ENCODE measurements around the gene PDSS2.
"Not testable (repeated sequence)": the region's sequence is repeated elsewhere in the genome, so short reads cannot be mapped to it uniquely, and the experiment has no call there.

The PDSS2 gene

DNA sequence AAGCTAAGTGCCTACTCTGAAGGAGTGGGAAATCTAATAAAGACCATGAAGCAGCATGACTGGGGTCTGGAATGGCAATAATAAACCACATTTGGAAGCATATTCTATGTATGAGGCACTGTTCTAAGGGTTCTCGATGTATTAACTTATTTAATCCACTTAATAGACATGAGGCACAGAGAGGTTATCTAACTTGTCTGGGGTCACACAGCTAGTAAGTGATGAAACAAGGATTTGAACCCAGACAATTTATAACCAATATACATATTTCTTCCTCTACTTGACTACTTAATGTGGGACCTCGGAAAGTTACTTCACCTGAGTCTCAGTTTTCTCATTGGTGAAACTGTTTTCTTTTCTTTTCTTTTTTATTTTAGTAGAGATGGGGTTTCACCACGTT is 131.3 kb downstream of the PDSS2 start:
- no peak for DNase-seq (ENCODE audit: low read depth in 2 of 3, low spot score in 2 of 3)

DNA sequence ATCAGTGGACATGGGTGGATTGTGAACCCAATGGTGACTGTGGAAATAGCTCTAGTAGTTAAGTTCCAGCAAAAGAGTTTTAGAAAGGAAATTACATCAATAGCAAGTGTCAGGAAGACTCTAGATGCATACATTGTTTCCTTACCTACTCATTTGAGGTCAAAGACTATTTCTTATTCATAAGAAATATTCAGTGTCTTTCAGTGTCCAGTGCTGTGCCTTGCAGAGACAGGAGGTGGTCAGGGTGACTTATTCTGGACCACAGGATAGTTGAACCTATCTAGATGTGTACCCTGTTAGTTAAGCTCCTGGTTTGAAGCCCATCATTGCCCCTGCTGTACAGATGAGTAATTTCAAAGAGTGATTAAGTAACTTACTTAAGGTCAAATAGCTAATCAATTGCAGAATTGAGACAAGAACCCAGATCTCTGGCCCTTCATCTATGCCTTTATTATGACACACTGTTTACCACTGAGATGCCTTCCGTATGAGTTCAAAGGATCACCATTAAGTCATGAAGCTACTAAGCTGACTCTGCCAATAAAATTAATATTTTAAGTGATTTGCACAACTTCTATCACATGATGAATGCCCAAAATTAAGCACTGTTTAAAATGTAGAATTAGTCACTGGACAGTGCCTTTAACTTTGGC is 136.1 kb downstream of the PDSS2 start:
- DNase-seq (ENCODE audit: low read depth in 2 of 3, low spot score in 2 of 3): no peak

DNA sequence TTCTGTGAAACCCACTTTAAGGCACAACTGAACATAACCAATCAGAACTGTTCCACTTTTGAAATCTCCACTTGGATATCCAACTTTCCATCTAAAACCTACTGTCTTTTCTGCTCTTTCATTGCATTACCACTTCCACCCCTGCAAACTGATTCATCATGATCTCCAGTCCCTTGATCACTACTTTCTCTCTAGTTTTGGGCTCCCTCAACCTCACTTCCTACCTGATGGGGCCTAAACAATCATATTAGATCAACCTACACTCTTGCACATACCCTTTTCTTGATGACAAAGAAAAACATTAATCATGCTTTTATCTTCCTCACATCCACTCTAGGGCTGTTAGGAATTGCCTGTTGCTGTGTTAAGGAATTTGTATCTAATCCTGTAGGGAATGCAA is 137.6 kb downstream of the PDSS2 start:
- DNase-seq (ENCODE audit: low read depth in 2 of 3, low spot score in 2 of 3): no peak

DNA sequence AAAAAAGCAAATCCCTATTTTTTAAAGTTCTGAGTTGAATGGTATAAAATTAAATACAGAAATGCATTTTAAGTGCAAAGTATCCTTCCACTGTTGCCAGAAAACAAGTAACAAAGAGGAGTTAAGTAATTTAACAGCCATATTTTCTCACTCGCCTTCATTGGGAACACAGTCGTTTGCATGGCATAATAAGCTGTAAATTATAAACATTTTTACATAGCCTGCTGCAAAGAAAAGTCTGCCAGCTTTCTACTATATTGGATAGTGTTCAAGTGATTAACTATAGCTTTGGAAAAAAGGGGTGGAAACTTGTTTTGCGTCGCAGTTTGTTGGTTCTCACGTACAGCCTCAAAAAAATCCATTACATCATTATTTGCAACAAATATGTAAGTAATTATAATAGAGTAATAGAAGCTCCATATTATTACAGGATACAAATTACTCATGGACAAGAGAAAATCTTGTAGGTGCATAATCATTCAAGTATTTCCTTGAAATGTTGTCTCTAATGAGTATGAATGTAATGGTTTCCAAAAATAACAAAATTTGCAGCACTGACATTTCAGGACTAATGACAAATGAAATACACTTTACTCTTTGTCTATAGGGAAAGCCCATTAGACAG is 139.3 kb downstream of the PDSS2 start:
- no peak for DNase-seq (ENCODE audit: low read depth in 2 of 3, low spot score in 2 of 3)

DNA sequence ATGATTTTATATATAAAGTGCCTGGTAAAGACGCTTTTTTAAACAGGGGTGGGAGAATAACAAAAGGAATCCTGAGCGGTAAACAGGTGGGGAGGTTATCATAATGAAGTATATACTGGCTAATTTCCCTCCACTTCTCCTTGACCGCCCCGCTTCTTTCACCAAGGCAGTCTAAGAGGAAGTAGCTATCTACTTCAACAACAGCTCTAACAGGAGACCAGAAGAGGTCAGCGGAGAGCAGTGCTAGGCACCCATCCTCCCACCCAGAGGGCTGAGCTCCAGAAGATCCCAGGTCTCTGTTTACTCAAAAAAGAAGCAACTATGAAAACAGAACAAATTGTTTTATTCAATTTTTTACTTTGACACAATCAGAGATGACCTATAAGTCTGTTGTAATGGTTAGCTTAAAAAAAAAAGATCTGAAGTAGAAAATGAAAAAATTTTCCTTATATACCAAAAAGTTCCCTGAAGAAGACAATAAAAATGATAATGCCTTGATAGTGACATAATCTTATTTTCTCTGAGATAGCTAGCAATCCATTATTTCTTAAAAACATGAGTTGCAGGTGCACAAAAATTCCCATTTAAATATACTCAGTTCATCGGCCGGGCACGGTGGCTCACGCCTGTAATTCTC is 141.1 kb downstream of the PDSS2 start:
- no peak for DNase-seq (ENCODE audit: low read depth in 2 of 3, low spot score in 2 of 3)

DNA sequence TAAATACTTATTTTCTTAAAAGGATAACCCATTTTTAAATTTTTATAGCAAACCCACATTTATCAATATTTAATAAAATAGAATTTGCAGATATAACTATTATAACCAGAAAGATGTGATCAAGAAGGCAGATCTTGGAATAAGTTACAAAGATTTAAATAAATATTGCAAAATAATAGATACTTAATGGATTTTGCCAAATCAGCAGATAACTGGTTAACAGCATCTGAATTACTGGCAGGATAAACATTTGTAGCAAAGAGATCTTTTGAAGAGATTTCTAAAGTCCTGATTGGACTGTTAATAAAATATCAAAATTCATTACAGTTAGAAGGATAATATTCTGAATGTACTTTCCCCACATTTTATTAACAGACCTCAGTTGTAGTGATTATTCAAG is 144.2 kb downstream of the PDSS2 start:
- no peak for DNase-seq (ENCODE audit: low read depth in 2 of 3, low spot score in 2 of 3)

DNA sequence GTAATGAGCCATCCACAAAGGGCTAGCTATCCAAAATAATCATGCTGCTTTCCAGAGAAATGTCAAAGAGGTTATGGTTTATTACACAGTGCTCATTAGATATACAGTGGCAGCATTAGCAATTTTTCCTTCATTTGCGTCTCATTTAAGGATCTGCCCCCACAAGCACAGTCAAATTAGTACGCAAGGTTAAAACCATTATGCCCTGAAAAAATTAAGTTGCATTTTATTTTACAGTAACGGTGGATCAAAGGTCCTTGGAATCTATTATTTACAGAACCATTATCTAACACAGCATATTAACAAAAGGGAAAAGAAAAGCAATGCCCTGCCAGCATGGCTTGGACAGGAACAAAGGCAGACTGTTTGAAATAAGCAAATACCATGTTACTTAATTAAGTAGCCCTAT is 144.8 kb downstream of the PDSS2 start:
- DNase-seq (ENCODE audit: low read depth in 2 of 3, low spot score in 2 of 3): no peak

DNA sequence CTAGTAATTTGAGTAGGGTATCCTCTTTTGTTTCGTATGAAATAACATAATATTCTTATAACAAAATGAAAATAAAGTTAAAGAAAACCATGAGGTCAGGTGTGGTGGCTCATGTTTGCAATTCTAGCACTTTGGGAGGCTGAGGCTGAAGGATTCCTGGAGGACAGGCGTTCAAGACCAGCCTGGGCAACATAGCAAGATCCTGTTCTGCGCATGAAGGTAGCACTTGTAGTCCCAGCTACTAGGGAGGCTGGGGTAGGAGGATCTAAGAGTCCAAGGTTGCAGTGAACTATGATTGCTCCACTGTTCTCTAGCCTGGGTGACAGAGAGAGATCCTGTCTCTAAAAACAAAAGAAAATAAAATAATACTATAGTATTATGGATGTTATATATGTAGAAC is 145.6 kb downstream of the PDSS2 start:
- DNase-seq (ENCODE audit: low read depth in 2 of 3, low spot score in 2 of 3): no peak

DNA sequence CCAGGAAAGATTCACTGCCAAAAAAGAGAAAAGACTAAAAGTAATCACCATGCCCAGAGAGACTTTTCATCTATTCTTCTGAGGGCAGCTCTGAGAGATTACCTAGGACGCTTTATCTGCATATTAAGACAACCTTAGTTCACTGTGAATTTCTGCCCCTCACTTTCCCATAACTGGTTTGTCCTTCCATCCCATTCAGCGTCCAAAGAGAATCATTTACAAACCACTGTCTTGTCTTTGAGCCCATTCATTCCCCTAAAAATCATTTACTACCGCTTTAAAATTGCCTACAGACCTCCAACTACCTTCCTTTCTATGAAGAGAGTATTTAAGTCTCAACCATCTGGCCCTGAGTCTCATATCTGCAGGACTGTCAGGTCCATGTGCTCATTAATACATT is 149.0 kb downstream of the PDSS2 start:
- no peak for DNase-seq (ENCODE audit: low read depth in 2 of 3, low spot score in 2 of 3)

DNA sequence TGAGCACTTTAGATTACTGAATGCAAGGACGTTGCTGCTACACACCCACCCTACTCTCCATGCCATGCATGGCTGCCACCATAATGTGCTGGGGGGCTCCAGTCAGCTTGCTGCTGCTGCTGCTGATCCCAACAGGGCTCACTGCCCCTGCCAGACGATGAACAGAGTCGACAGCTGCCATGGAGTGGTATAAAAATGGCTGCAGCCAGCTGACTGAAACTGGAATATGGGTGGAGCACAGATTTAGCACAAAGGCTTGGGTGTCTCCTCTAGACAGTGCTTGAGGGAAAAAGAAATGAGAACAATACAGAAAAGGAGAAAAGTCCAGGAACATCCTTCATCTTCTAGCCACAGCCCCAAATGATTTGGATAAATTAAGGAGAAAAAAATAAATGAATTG is 150.7 kb downstream of the PDSS2 start:
- DNase-seq (ENCODE audit: low read depth in 2 of 3, low spot score in 2 of 3): no peak

DNA sequence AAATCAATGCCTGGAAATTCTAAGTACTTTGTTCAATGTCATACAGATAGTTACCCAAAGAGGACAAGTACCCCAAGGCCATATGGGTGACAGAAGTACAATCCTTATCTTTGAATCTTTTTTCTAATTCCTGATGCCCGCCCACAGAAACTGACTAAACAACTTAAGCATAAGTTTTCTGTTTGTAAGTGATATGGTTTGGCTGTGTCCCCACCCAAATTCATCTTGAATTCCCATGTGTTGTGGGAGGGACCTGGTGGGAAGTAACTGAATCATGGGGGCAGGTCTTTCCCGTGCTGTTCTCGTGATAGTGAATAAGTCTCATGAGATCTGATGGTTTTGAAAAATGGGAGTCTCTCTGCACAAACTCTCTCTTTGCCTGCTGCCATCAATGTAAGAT is 153.4 kb downstream of the PDSS2 start:
- not testable (repeated sequence) for DNase-seq (ENCODE audit: low read depth in 2 of 3, low spot score in 2 of 3)

DNA sequence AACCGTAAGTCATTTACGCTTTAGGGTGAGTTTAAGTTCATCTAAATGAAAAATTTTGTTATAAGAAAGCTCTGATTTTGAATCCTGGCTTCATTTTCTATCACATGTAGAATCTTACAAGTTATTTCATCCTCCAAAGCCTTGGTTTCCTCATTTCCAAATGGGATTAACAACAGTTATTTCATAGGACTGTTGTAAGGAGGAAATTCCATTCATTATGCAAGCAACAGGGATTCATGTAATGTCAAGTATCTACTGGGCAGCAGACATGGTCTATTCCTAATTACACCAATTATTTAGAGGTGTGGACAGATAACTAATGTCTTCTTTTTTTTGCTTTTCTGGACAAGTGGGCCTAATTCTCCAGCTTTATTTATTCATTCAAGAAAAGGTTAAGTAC is 154.0 kb downstream of the PDSS2 start:
- no peak for DNase-seq (ENCODE audit: low read depth in 2 of 3, low spot score in 2 of 3)

DNA sequence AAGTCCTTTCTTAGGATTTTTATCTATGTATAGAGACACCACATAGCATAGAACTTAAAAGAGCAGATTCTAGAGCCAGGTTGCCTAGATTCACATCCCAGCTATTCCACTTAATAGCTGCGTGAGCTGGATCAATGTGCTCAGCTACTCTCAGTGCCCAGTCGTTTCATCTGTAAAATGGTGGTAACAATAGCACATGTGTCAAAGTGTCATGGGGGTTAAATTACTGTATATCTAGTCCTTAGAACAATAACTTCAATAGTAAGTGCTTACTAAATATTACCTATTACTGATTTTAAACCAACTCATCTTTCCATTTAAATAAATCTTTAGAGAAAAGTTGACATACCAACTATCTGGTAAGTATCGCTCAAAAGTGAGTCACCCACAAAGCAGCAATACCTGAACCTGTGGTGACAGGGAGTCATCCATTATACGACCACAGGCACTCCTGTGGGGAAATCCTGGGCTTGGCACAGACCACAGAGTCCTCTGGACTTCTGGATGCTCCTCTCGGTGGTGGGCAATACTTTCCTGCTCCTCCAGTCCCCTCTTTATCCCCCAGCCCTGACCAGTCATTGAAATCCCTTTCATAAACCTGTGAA is 154.8 kb downstream of the PDSS2 start:
- DNase-seq (ENCODE audit: low read depth in 2 of 3, low spot score in 2 of 3): peak in 1 of 3 experiments; percentile 13

DNA sequence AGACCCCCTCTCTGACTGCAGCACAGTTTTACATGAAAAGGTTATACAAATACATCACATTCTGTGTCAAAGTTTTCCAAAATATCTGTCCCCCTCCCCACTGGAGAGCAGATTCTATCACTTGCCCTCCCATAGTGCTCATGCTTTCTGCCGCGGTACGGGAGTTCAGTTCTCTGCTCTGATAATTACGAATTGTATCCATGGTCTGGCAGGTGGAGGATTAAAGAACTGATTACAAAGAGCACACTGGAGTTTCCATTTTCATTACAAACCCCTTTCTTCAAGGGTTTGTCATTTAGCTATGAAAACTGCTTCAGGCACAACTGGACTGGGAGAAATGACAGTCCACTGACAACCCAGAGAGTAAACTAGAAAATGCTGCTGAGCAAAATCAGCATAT is 166.0 kb downstream of the PDSS2 start:
- DNase-seq (ENCODE audit: low read depth in 2 of 3, low spot score in 2 of 3): no peak

DNA sequence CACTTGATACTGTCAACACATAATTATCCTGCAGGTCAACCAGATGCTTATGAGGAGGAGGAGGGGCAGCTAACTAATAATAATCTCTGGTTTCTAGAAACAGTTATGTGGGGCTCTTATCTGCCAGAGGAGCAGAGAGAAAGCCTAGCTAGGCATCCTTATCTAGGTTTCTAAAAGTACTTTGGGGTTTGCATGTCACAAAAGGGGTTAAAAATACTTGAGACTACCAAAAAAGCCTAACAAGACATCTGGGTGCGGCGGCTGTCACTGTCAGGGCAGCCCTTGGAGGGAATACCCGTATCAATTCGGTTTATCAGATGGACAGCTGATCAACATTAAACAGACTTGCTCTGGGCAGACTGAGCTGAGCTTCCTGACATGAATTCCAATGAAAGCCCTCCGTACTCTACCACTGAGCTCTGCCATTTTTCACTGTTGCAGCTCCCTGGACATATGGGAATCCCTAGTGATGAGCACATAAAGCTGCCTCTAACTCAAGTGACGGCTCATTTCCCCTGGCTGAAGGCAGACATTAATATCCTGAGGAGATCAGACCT is 166.6 kb downstream of the PDSS2 start:
- DNase-seq (ENCODE audit: low read depth in 2 of 3, low spot score in 2 of 3): no peak

DNA sequence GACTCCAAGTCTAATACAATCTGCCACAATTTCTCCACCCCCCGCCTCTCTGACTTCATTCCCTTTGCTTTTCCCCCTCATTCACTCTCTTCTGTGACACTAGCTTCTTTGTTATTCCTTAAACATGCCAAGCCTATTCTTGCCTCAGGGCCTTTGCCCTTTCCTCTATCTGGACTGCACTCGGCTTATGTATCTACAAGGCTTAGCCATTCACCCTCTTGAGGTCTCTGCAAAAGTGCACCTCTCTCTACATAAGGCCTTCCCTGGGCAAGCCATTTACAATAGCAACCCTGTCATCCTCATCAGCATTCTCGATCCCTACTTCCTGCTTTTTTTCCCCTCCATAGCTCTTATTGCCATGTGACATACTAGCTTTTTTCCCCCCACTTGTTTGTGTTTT is 168.9 kb downstream of the PDSS2 start:
- DNase-seq (ENCODE audit: low read depth in 2 of 3, low spot score in 2 of 3): no peak

DNA sequence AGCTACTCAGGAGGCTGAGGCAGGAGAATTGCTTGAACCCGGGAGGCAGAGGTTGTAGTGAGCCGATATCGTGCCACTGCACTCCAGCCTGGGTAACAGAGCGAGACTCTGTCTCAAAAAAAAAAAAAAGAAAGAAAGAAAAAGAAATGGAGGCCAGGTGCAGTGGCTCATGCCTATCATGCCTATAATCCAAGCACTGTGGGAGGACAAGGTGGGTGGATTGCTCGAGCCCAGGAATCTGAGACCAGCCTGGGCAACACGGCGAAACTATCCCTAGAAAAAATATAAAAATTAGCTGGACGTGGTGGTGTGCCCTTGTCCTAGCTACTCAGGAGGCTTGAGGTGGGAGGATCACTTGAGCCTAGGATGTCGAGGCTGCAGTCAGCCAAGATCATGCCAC is 170.1 kb downstream of the PDSS2 start:
- not testable (repeated sequence) for DNase-seq (ENCODE audit: low read depth in 2 of 3, low spot score in 2 of 3)

DNA sequence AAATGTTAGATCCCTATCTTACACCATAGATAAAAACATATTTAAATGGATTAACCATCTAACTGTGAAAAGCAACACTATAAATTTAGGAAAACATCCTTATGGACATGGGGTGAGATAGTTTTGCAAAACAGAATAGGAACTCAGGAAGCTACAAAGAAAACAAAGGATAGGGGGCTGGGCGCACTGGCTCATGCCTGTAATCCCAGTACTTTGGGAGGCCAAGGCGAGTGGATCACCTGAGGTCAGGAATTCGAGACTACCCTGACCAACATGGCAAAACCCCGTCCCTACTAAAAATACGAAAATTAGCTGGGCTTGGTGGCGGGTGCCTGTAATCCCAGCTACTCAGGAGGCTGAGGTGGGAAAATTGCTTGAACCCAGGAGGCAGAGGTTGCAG is 173.7 kb downstream of the PDSS2 start:
- not testable (repeated sequence) for DNase-seq (ENCODE audit: low read depth in 2 of 3, low spot score in 2 of 3)

DNA sequence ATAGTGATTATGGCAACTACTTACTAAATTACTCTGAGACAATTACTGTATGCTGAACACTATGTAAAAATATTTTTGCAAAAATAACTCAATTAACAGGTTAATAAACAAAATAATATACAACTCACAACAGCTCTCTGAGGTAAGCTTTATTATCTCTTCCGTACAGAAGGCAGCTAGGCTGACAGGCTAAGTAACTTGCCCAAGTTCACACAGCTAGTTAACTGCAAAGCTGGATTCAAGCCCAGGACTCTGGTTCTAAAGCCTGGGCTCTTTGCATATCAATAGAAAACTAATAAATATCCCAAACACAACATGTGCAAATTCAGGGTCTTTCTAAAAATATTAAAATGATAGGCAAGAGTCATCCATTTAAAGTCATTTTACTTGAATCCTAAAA is 174.6 kb downstream of the PDSS2 start:
- no peak for DNase-seq (ENCODE audit: low read depth in 2 of 3, low spot score in 2 of 3)

DNA sequence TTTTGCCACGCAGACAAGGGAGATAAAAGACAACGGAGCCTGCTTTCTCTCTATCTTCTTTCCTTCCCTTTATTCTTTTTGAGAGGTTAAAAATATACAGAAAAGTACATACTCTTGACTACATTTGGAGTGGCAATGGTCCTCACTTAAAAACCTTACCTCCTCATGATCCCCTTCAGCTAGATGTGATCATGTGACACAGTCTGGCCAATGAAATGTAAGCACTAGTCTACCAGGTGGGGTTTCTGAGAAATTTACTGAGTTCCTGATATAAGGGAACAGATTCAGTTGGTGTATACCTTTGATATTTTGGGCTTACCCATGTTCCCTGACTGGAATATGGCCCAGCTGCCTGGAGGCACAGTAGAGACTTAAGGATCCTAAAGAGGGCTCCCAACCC is 178.6 kb downstream of the PDSS2 start:
- DNase-seq (ENCODE audit: low read depth in 2 of 3, low spot score in 2 of 3): no peak

DNA sequence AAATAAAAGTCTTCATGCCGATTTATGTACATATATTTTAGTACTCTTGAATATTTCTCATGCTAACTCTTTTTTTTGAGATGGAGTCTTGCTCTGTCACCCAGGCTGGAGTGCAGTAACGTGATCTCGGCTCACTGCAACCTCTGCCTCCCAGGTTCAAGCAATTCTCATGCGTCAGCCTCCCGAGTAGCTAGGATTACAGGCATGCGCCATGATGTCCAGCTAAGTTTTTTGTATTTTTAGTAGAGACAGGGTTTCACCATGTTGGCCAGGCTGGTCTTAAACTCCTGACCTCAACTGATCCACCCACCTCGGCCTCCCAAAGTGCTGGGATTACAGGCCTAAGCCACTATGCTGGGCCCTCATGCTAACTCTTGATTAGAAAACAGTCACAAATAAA is 179.4 kb downstream of the PDSS2 start:
- not testable (repeated sequence) for DNase-seq (ENCODE audit: low read depth in 2 of 3, low spot score in 2 of 3)

DNA sequence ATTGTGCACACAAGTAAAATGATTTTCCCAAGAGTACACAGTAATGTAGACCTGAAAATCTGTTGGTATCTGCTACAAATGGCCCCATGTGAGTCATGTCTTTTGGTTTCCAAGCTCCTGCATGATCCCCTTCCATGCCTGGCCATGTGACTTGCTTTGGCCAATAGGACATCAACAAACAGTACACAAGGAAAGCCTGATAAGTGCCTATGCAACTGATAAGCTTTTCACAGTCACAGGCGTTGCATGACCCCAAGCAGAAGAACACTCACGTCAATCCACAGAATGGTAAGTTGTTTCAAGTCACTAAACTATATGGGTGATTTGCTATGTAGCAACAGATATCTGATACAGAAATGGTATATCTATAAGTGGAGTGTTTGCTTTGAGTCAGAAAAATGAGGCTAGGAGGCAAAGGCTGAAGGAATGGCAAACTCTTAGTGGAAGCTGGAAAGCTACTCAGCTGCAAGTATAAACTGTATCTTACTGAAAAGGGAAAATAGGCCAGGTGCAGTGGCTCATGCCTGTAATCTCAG is 184.0 kb downstream of the PDSS2 start:
- no peak for DNase-seq (ENCODE audit: low read depth in 2 of 3, low spot score in 2 of 3)
